Left kidney (tissue), 2 donors: Measurements from ENCODE around the gene LVRN. TPM values are rescaled to one million over a fixed set of nuclear protein-coding genes. Genes with fewer than 3 reads are reported as not detected.

Experiments used
- DNase-seq: peaks from one replicate; pipeline ENCODE4 v3.0.0-alpha.2; 2013
- polyA plus RNA-seq: library from polyadenylated mRNA; unstranded; fragments of 120-200 nt; gene quantifications from one replicate; pipeline ENCODE4 v1.2.1, GENCODE V29; 2013; ENCODE audit not compliant: insufficient read length

The LVRN gene
- polyA plus RNA-seq, 1 donor: 3.0 TPM

GRCh38 chr5:115961381-115962238, 665 bp upstream of the LVRN start:
- no peak for DNase-seq

GRCh38 chr5:115962565-115963402, 509 bp downstream of the LVRN start:
- no peak for DNase-seq

GRCh38 chr5:115963566-115963965, 1.3 kb downstream of the LVRN start:
- DNase-seq: no peak

- no peak for DNase-seq
Measured at GRCh38 chr5:115968770-115969169, 6.5 kb downstream of the LVRN start.

- no peak for DNase-seq
Measured at GRCh38 chr5:115977096-115977495, 14.8 kb downstream of the LVRN start.

- no peak for DNase-seq
Measured at GRCh38 chr5:115977988-115978387, 15.7 kb downstream of the LVRN start.

GRCh38 chr5:115978779-115979178, 16.5 kb downstream of the LVRN start:
- no peak for DNase-seq

GRCh38 chr5:115979201-115980041, 17.1 kb downstream of the LVRN start:
- no peak for DNase-seq

- DNase-seq: no peak
Measured at GRCh38 chr5:115983519-115983918, 21.2 kb downstream of the LVRN start.

- no peak for DNase-seq
Measured at GRCh38 chr5:115985802-115986757, 23.8 kb downstream of the LVRN start.

- no peak for DNase-seq
Measured at GRCh38 chr5:115988002-115988401, 25.7 kb downstream of the LVRN start.

GRCh38 chr5:115992848-115993350, 30.6 kb downstream of the LVRN start:
- DNase-seq: no peak

- no peak for DNase-seq
Measured at GRCh38 chr5:115995351-115995750, 33.1 kb downstream of the LVRN start.

GRCh38 chr5:116002116-116002906, 40.0 kb downstream of the LVRN start:
- no peak for DNase-seq

- DNase-seq: no peak
Measured at GRCh38 chr5:116004248-116004647, 42.0 kb downstream of the LVRN start.

- no peak for DNase-seq
Measured at GRCh38 chr5:116009806-116010205, 47.5 kb downstream of the LVRN start.

- no peak for DNase-seq
Measured at GRCh38 chr5:116011046-116011445, 48.8 kb downstream of the LVRN start.

- DNase-seq: no peak
Measured at GRCh38 chr5:116013207-116013785, 51.0 kb downstream of the LVRN start.

GRCh38 chr5:116013936-116014335, 51.7 kb downstream of the LVRN start:
- DNase-seq: no peak

- no peak for DNase-seq
Measured at GRCh38 chr5:116023619-116024018, 61.3 kb downstream of the LVRN start.
